Germinal center (tissue), 1 donor: ENCODE data around the gene AOC3.
"Not testable (repeated sequence)": the region's sequence is repeated elsewhere in the genome, so short reads cannot be mapped to it uniquely, and the experiment has no call there.

ENCODE experiments used
- DNase-seq: peaks from one replicate; pipeline ENCODE4 v3.0.0; 2012; ENCODE audit warnings: mixed read lengths, low spot score

AOC3 gene

GRCh38 chr17:42891539-42892152 is 40.6 kb downstream of the AOC3 start:
- DNase-seq, result no peak

- no peak for DNase-seq
These were observed 42.4 kb downstream of the AOC3 start for GRCh38 chr17:42893359-42893758.

GRCh38 chr17:42894283-42895184 is 43.5 kb downstream of the AOC3 start:
- DNase-seq, result no peak

GRCh38 chr17:42895185-42895555 is 44.2 kb downstream of the AOC3 start:
- DNase-seq, result no peak

- DNase-seq, result no peak
These were observed 47.3 kb downstream of the AOC3 start for GRCh38 chr17:42898147-42898811.

- DNase-seq, result not testable (repeated sequence)
These were observed 49.0 kb downstream of the AOC3 start for GRCh38 chr17:42899981-42900380.

GRCh38 chr17:42900460-42901331 is 49.7 kb downstream of the AOC3 start, which contains the start of gene G6PC1:
G6PC1 (plus strand) TSS chr17:42900799; CDS start chr17:42900877, 78 bp downstream.
- DNase-seq, result no peak

GRCh38 chr17:42901535-42902229 is 50.7 kb downstream of the AOC3 start:
- DNase-seq, result no peak

- no peak for DNase-seq
These were observed 53.1 kb downstream of the AOC3 start for GRCh38 chr17:42904110-42904469.

GRCh38 chr17:42906772-42907446 is 55.9 kb downstream of the AOC3 start:
- no peak for DNase-seq
